HL-60 (cell line): Measurements from ENCODE around the gene TSC2.
A peak's percentile ranks its signal among the peaks of the same experiment; 100 is the strongest.

Experiments used
- DNase-seq, 2 experiments: peaks; one replicate each; pipeline ENCODE4 v3.0.0-alpha.2; 2010 to 2020; ENCODE audit warnings: low read depth in 1 of 2, low spot score in 1 of 2
- H3K27ac ChIP-seq: fragments of 250-450 bp; sonication (Bioruptor Pico); replicated peaks from 2 replicates; pipeline ENCODE4 v1.5.1; 2020; ENCODE audit warnings: mild to moderate bottlenecking, moderate library complexity
- H3K27me3 ChIP-seq: fragments of 250-450 bp; sonication (Bioruptor Pico); 2 replicates; pipeline ENCODE4 v1.5.1; 2021; ENCODE audit warnings: mild to moderate bottlenecking, moderate library complexity; ENCODE audit not compliant: insufficient read depth, poor library complexity, severe bottlenecking
- H3K4me3 ChIP-seq: replicated peaks from 2 replicates; pipeline ENCODE4 v1.5.1; 2011; ENCODE audit warnings: mild to moderate bottlenecking, control low read depth, low read length; ENCODE audit not compliant: insufficient read depth
- CTCF ChIP-seq: IDR thresholded peaks from one replicate; pipeline ENCODE4 v1.5.1; 2011; ENCODE audit warnings: low read length, control low read depth, inconsistent platforms; ENCODE audit not compliant: insufficient read depth
- GABPA ChIP-seq: IDR thresholded peaks from 2 replicates; pipeline ENCODE4 v1.6.1; 2012; ENCODE audit warnings: low read depth
- POLR2AphosphoS5 ChIP-seq: IDR thresholded peaks from 2 replicates; pipeline ENCODE4 v1.6.1; 2012; ENCODE audit warnings: low read depth
- REST ChIP-seq: IDR thresholded peaks from 2 replicates; pipeline ENCODE4 v1.6.1; 2012; ENCODE audit warnings: low read depth; ENCODE audit not compliant: insufficient replicate concordance
- SPI1 ChIP-seq: IDR thresholded peaks from 2 replicates; pipeline ENCODE4 v1.6.1; 2012; ENCODE audit warnings: low read depth, mild to moderate bottlenecking, borderline replicate concordance

Gene TSC2

GRCh38 chr16:2002406-2003230 lies 45.2 kb upstream of the TSC2 start:
- no peak for TF ChIP-seq REST
- no peak for TF ChIP-seq GABPA
- TF ChIP-seq POLR2AphosphoS5, result 0 out of 2 replicates have a peak, but pooled peaks have one; percentile 12
- TF ChIP-seq CTCF, result no peak
- H3K27me3 ChIP-seq, result no peaks in the 10 kb centered on the region
- DNase-seq, result no peak
- H3K27ac ChIP-seq, result no peak overlapping the region
- H3K4me3 ChIP-seq, result no peak overlapping the region

- H3K27me3 ChIP-seq, result no peaks in the 10 kb centered on the region
- TF ChIP-seq REST, result no peak
- no peak for TF ChIP-seq SPI1
- no peak for TF ChIP-seq GABPA
- TF ChIP-seq CTCF, result no peak
- no peak for TF ChIP-seq POLR2AphosphoS5
Observed at GRCh38 chr16:2003231-2003826, 44.5 kb upstream of the TSC2 start.

GRCh38 chr16:2003827-2004641 lies 43.8 kb upstream of the TSC2 start:
- H3K27ac ChIP-seq, result no peak overlapping the region
- H3K4me3 ChIP-seq, result no peak overlapping the region
- no peaks in the 10 kb centered on the region for H3K27me3 ChIP-seq
- peak; percentile 82 to 93 for DNase-seq
- TF ChIP-seq GABPA (no peak), CTCF (peak; percentile 93)

More at GRCh38 chr16:2003231-2003826, 44.5 kb upstream of the TSC2 start:
- no peak for DNase-seq
- no peak overlapping the region for H3K27ac ChIP-seq
- H3K4me3 ChIP-seq, result no peak overlapping the region
